ENCODE results near the gene GH2.
A peak's percentile ranks its signal among the peaks of the same experiment; 100 is the strongest.
"Not testable (repeated sequence)": the region's sequence is repeated elsewhere in the genome, so short reads cannot be mapped to it uniquely, and the experiment has no call there.

The GH2 gene

GRCh38 chr17:63911041-63911635 is 29.4 kb upstream of the GH2 start, which contains the start of gene CSHL1:
Gene CSHL1 (minus strand): TSS chr17:63911258. CDS start chr17:63911196, 62 bp downstream.
- no peak for DNase-seq

- DNase-seq: no peak
Measured at GRCh38 chr17:63910096-63910495, 28.4 kb upstream of the GH2 start.

GRCh38 chr17:63909586-63909985 is 27.8 kb upstream of the GH2 start:
- not testable (repeated sequence) for DNase-seq

- peak in 1 of 3 experiments; percentile 9 for DNase-seq
Measured at GRCh38 chr17:63907161-63907778, 25.5 kb upstream of the GH2 start.

GRCh38 chr17:63904796-63905195 is 23.1 kb upstream of the GH2 start:
- not testable (repeated sequence) for DNase-seq

GRCh38 chr17:63903787-63904201 is 22.1 kb upstream of the GH2 start:
- peak in 1 of 3 experiments; percentile 45 for DNase-seq

- not testable (repeated sequence) for DNase-seq
Measured at GRCh38 chr17:63901971-63902370, 20.2 kb upstream of the GH2 start.

- peak in 2 of 3 experiments; percentile 4 to 18 for DNase-seq
Measured at GRCh38 chr17:63898899-63899798, 17.4 kb upstream of the GH2 start.

GRCh38 chr17:63896524-63897354 is 15.0 kb upstream of the GH2 start, which contains the start of gene CSH1:
Gene CSH1 (minus strand): TSS chr17:63896574. CDS start chr17:63896511, 63 bp downstream.
- DNase-seq: not testable (repeated sequence)

GRCh38 chr17:63894821-63895220 is 13.1 kb upstream of the GH2 start:
- not testable (repeated sequence) for DNase-seq

GRCh38 chr17:63894021-63894420 is 12.3 kb upstream of the GH2 start:
- not testable (repeated sequence) for DNase-seq

GRCh38 chr17:63892316-63893037 is 10.7 kb upstream of the GH2 start:
- DNase-seq: peak in 2 of 3 experiments; percentile 8 to 28

GRCh38 chr17:63889026-63889848 is 7.5 kb upstream of the GH2 start:
- peak in 2 of 3 experiments; percentile 19 to 61 for DNase-seq

GRCh38 chr17:63885119-63885518 is 3.4 kb upstream of the GH2 start:
- not testable (repeated sequence) for DNase-seq

GRCh38 chr17:63882626-63883126 is 932 bp upstream of the GH2 start:
- not testable (repeated sequence) for DNase-seq

- DNase-seq: not testable (repeated sequence)
Measured at GRCh38 chr17:63881337-63881736, 407 bp downstream of the GH2 start.

- no peak for DNase-seq
Measured at GRCh38 chr17:63880706-63881105, 1.0 kb downstream of the GH2 start.

GRCh38 chr17:63878413-63878812 is 3.3 kb downstream of the GH2 start:
- DNase-seq: not testable (repeated sequence)

- DNase-seq: not testable (repeated sequence)
Measured at GRCh38 chr17:63874693-63875092, 7.1 kb downstream of the GH2 start.

- DNase-seq: not testable (repeated sequence)
Measured at GRCh38 chr17:63874061-63874626, 7.6 kb downstream of the GH2 start.
